HEK293T (cell line): ENCODE measurements around the gene NDUFA9.

Experiments used
- BHLHE40 ChIP-seq: fragments of 450-650 bp; IDR thresholded peaks from 2 replicates; pipeline ENCODE4 v1.6.1; 2016; ENCODE audit warnings: mild to moderate bottlenecking, moderate library complexity, borderline replicate concordance
- ELF4 ChIP-seq: fragments of 450-650 bp; IDR thresholded peaks from 2 replicates; pipeline ENCODE4 v1.6.1; 2017; ENCODE audit warnings: antibody characterized with exemption
- FOXK2 ChIP-seq: fragments of 450-650 bp; IDR thresholded peaks from 2 replicates; pipeline ENCODE4 v1.6.1; 2016; ENCODE audit warnings: mild to moderate bottlenecking
- FOXM1 ChIP-seq: fragments of 450-650 bp; IDR thresholded peaks from 2 replicates; pipeline ENCODE4 v1.6.1; 2017; ENCODE audit warnings: mild to moderate bottlenecking, borderline replicate concordance
- HDGF ChIP-seq: fragments of 450-650 bp; IDR thresholded peaks from 2 replicates; pipeline ENCODE4 v1.6.1; 2017; ENCODE audit warnings: antibody characterized with exemption, borderline replicate concordance
- NFRKB ChIP-seq: fragments of 450-650 bp; IDR thresholded peaks from 2 replicates; pipeline ENCODE4 v1.6.1; 2016; ENCODE audit warnings: mild to moderate bottlenecking, moderate library complexity
- SUZ12 ChIP-seq: fragments of 450-650 bp; IDR thresholded peaks from 2 replicates; pipeline ENCODE4 v1.6.1; 2016; ENCODE audit warnings: mild to moderate bottlenecking
- TARDBP ChIP-seq: fragments of 450-650 bp; IDR thresholded peaks from 2 replicates; pipeline ENCODE4 v1.6.1; 2016
- TF ChIP-seq, protein P1 (sequence below): fragments of 450-650 bp; IDR thresholded peaks from 2 replicates; pipeline ENCODE4 v1.6.1; 2016

DNA sequence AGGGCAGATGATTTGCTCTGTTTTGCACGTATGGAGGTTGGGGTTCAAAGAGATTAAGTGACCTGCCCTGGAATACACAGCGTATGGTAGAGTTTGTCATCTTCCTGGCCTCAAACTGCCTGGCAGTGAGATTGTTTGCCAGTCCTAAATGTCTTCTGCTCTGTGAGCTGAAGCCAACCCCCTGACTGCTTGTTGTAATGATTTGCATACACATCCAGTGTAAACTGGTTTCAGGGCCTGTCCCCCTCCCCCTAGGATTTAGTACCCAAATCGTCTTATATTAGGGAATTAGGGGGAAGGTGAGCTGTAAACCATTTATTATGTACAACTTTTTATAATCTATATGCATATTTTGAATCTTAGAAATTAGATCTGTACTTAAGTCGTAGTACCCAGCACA is 38.4 kb upstream of the NDUFA9 start:
- TF ChIP-seq, protein P1, sequence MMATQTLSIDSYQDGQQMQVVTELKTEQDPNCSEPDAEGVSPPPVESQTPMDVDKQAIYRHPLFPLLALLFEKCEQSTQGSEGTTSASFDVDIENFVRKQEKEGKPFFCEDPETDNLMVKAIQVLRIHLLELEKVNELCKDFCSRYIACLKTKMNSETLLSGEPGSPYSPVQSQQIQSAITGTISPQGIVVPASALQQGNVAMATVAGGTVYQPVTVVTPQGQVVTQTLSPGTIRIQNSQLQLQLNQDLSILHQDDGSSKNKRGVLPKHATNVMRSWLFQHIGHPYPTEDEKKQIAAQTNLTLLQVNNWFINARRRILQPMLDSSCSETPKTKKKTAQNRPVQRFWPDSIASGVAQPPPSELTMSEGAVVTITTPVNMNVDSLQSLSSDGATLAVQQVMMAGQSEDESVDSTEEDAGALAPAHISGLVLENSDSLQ: no peak
- TF ChIP-seq FOXK2 (no peak), FOXM1 (no peak), NFRKB (no peak), ELF4 (no peak), BHLHE40 (no peak), TARDBP (no peak), HDGF (no peak), SUZ12 (no peak)
